Stimulated activated CD4-positive, alpha-beta T cell treated with anti-CD3 and anti-CD28 coated beads, Interleukin-1b, Interleukin-23, amount 100 ng/mL, for 1 hour (primary cell): ENCODE data around the gene SOCS7.
"Not testable (repeated sequence)": the region's sequence is repeated elsewhere in the genome, so short reads cannot be mapped to it uniquely, and the experiment has no call there.

Source experiments
- DNase-seq, 2 donors: peaks; one replicate each; pipeline ENCODE4 v3.0.0-alpha.2; 2020; ENCODE audit warnings: low read depth in 2 of 2

SOCS7 gene

DNA sequence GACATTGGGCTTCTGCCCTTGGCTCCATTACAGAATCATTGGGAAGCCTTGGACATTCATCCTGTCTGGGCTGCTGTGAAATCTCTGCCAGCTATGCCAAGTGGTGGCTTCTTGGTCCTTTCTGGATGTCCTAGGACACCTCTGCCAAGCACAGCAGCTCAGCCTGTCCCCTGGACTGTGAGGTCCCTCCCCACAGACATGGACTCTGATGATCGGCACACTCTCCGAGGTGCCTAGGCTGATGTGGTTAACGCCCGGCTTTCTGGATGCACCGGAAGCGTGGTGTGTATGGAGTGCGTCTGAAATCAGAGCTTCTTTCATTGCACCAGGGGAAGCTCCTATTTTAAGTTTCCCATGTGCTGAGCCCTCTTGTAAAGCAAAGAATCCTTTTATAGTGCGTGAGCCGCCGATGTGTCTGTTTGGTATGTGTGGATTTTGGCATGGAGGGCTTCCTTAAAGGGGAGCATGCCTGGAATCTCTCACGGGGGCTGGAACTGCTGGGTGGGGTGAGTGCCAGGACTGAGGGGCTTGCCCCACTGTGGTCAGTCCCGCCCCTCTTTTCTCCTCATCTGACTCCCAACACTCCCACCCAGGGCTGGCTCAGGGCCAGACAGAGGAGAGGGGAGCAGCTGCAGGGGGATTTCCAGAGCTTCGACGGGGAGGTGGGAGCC lies 69.7 kb downstream of the SOCS7 start:
- DNase-seq, result no peak

- no peak for DNase-seq
Observed at GRCh38 chr17:38421871-38422827, 70.5 kb downstream of the SOCS7 start.

DNA sequence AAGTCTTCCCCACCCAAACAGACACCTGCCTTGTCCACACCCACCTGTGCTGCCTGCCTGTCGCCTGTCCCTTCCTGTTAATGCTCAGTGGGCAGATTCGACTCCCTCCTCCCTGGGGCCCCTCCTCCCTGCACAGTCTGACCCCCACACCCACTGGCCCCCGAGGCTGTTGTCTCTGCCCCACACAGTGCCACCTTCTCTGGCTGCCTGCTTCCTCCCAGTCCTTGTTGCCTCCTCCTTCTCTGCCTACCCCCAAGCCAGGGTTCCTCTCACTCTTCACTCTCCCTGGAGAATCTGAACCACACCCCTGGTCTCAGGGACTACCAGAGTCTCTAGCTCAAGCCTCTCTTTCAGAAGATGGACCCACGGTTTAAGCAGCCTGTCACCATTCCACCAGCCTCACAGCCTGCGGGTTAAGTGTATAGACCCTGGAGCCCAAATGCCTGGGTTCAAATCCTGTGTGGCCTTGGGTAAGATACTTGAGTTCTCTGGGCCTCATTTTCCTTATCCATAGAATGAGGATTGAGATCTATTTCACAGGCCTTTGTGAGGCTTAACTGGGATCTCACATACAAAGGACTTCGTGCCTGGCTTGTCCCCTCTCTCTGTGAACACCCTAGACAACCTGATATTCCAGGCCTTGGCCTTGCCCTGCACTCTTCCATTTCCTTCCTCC lies 72.8 kb downstream of the SOCS7 start:
- DNase-seq, result no peak

DNA sequence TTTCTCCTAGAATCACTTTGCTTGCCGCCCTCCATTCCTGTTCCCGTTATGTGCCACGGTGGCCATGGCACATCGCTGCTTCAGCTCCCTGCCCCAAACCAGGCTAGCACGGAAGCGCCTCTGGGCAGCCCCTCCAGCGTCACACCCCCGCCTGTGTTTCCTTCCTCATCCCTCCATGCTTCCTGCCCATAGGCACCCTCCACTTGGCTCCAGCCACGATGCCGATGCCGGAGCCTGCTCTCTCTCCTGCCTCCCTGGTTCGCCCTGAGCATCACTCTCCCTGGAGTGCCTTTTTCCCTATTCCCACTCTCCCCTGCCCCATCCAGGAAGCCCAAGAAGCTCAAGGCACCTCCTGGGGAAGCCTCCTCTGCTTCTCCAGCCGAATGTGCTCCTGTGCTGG lies 73.4 kb downstream of the SOCS7 start:
- DNase-seq, result no peak

DNA sequence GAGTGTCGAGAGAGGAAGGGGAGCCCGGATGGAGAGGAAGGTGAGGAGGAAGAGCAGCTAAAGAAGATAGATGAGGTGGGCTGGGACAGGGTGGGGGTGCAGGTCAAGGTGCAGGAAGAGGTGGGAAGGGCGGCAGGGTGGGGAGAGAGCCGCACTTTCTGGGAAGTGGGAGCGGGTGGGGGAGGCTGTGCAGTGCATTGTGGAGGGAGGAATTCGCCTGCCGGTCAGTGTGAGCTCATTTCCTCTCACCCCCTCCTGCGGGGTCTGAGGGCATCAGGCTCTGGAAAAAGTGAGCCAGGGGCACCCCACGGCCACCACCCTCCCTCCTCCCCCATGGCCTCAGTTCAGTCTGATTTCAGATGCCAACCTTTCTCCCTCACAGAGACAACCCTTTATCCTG lies 74.1 kb downstream of the SOCS7 start:
- DNase-seq, result no peak

DNA sequence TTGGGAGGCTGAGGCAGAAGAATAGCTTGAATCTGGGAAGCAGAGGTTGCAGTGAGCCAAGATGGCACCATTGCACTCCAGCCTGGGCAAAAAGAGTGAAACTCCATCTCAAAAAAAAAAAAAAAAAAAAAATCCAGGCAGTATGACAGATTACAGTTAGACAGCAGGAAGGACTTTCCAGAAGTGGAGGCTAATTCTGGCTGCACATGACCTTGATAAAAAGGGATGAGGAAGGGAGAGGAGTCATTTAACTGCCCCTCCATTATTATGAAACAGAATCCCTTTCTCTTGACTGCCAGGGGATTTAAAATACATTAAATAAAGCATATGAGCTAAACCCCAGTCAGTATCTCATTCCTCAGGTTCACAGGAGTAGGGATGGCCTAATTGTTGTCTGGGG lies 74.8 kb downstream of the SOCS7 start:
- DNase-seq, result no peak

GRCh38 chr17:38427160-38427949 lies 75.7 kb downstream of the SOCS7 start:
- DNase-seq, result no peak

GRCh38 chr17:38428112-38428642 lies 76.5 kb downstream of the SOCS7 start, which contains the start of gene ARHGAP23:
ARHGAP23 (plus strand) TSS chr17:38428464; CDS start chr17:38428486, 22 bp downstream.
- DNase-seq, result peak in 1 of 2 donors; percentile 22

GRCh38 chr17:38428643-38429371 lies 77.2 kb downstream of the SOCS7 start:
- no peak for DNase-seq

GRCh38 chr17:38429476-38430100 lies 77.9 kb downstream of the SOCS7 start:
- no peak for DNase-seq

GRCh38 chr17:38430316-38430715 lies 78.7 kb downstream of the SOCS7 start:
- DNase-seq, result no peak

- DNase-seq, result no peak
Observed at GRCh38 chr17:38430822-38431221, 79.2 kb downstream of the SOCS7 start.

DNA sequence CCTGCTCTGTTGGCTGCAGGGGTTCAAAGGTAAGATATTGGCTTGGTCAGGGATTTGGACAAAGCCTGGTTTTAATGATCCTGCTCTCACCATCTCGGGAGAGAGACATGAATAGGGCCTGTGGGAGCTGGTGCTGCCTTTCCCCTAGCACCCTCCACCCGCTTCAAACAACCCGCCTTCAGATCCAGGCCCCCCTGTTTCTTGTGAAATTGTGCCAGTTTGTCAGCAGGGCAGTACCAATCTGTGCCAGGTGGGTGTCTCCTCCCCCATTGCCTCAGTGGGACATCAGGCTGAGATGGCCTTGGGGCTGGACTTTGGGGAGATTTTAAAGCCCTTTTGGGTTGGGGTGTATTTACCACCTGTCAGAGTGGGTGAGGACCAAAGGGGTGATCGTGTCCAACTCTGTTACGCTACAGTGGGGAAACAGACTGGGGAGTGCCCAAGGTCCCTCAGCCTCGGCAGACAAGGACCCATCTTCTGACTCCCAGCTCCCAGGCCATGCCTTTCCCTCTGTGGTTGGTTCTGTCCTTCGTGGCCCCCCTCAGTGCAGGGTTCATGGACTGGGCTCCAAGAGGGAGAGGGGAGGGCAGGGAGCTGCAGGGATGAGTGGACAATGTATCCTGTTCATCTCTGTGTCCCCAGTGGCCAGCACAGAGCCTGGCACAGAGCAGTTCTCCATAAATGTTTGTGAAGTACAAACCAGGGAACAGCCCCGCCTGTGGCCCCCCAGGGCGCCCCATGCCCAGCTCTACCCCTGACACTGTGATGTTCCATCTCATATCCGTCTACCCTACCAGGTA lies 79.9 kb downstream of the SOCS7 start:
- no peak for DNase-seq

DNA sequence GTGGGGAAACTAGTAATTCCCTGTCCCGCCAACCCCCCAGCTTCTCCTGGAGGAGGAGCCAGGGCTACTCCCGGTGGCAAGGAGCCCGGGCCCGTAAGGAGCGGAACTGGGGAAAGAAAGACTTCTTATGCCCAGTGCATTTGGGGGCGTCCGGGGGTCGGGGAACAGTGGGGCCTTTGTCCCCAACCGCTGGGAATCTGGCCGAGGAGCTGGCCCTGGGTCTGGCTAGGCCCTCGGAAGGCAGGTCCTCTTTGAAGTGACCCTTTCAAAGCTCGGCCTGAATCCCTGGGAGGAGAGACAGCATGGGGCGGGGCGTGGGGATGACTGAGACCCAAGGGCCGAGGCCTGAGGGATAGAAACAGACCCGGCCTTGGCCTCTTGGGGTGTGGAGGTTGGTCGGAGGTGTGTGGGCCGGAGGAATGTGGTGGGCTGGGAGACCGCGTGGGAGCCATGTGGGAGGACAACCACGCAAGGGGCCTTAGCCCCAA lies 82.6 kb downstream of the SOCS7 start:
- DNase-seq, result no peak

DNA sequence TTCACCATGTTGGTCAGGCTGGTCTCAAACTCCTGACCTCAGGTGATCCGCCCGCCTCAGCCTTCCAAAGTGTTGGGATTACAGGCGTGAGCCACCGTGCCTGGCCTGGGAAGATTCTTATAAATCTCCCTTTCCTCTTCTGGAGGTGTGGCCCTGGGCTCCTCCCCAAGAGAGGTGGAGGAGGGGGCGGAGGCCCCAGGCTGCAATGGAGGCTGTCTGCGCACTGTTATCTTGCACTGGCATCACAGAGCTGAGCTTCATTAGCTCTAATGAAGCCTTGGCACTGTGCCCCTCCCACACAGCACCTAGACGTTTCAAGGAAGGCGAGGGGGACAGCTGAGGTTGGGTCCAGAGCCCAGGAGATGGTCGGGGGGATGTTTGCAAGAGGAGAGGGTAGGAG lies 84.2 kb downstream of the SOCS7 start:
- no peak for DNase-seq

- no peak for DNase-seq
Observed at GRCh38 chr17:38436386-38436785, 84.7 kb downstream of the SOCS7 start.

DNA sequence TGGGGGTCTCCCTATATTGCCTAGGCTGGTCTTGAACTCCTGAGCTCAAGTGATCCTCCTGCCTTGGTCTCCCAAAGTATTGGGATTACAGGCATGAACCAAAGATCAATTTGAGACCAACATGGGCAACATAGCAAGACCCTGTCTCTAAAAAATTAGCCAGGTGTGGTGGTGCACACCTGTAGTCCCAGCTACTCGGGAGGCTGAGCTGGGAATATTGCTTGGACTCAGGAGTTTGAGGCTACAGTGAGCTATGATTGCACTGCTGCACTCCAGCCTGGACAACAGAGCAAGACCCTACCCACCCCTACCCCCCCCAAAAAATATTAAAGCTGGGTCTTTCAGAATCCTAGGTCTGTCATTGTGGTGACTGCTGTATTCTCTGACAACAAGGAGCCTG lies 85.7 kb downstream of the SOCS7 start:
- DNase-seq, result not testable (repeated sequence)

DNA sequence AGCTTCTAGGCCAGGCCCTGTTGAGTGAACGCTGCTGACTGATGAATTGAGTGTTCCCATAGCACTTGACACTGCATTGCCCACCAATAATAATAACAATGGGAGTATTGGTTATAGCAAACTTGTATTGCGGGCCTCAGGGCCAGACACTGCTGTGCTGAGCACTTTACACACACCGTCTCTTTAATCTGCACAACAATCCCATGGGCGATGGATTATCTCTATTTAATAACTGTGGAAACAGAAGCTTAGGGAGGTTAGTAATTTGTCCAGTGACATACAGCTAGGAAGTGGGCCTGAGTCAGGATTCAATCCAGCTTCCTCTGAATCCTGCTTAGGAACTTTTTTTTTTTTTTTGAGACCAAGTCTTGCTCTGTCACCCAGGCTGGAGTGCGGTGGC lies 87.8 kb downstream of the SOCS7 start:
- no peak for DNase-seq
